Measurements from ENCODE around the gene TACC3.

DNA sequence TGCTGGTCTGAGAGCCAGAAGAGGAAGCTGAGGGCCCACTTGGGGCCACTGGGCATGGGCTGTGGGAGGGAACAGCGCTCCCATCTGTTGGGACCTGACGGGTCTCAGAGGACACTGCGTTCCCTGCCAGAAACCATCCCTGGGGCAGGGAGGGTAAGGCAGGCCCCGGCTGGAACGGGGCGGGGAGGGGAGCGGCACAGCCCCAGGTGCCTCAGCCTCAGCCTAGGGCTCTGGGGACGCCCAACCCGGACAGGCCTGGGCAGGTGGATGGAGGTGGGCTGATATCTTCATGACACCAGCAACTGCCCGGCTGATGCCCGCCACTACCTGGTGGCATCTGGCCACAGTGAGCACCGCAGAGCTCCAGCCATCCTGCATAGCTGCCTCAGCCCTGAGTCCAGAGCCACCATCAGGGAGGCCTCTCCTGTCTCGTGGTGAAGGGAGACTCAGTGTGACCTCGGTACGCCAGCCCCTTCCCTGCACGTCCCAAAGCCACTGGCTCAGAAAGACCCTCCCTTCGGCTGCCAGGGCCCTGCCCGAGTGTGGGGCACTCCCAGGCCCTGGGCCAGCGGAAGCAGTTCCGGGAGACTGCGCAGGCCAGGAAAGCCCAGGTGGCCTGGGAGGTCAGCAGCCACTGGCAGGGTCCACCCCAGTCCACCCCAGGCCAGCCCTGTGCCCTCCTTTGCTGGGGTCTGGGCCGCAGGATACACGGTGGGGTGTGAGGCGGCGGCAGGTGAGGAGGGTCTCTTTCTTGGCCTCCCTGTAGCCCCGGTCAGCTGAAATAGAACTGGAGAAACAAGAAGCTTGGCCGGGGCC is 37.2 kb downstream of the TACC3 start:
- TF ChIP-seq POLR2AphosphoS5 (IDR thresholded peaks at IDR 0.05): no peak
- TF ChIP-seq, protein P1, sequence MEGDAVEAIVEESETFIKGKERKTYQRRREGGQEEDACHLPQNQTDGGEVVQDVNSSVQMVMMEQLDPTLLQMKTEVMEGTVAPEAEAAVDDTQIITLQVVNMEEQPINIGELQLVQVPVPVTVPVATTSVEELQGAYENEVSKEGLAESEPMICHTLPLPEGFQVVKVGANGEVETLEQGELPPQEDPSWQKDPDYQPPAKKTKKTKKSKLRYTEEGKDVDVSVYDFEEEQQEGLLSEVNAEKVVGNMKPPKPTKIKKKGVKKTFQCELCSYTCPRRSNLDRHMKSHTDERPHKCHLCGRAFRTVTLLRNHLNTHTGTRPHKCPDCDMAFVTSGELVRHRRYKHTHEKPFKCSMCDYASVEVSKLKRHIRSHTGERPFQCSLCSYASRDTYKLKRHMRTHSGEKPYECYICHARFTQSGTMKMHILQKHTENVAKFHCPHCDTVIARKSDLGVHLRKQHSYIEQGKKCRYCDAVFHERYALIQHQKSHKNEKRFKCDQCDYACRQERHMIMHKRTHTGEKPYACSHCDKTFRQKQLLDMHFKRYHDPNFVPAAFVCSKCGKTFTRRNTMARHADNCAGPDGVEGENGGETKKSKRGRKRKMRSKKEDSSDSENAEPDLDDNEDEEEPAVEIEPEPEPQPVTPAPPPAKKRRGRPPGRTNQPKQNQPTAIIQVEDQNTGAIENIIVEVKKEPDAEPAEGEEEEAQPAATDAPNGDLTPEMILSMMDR (IDR thresholded peaks at IDR 0.05): no peak
